ENCODE results near the gene SH2D7.

DNA sequence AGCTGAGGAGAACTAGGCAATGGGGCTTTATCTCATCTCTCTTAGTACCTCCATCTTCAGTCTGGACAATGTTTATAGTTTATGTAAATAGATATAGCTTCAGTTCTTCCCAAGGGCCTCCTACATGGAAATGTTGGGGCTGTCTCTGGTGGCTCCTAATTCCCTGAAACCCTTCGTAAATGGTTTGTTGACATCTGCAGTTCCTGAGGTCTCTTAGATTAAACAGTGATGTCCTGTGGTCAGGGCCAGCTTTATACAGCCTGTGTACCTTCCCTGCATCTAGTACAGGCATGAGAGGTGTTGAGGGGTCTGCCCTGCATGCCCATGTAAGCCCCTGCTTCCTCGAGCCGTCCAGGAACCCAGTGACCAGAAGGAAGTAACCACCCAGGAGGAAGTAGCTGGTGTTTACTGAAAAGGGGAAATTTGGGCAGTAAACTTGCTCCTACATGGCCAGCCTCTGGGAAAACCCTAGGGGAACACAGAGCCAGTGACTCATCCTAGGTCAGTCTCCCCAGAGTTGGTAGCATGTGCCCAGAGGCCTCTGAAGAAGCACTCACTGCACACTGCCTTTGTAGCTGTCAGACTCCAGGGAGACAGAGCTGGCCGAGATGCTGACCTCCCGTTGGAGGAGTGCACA lies 10.1 kb upstream of the SH2D7 start:
- TF ChIP-seq EZH2 (IDR thresholded peaks at IDR 0.05; ENCODE audit: low read length) = no peak
- TF ChIP-seq, protein P1, sequence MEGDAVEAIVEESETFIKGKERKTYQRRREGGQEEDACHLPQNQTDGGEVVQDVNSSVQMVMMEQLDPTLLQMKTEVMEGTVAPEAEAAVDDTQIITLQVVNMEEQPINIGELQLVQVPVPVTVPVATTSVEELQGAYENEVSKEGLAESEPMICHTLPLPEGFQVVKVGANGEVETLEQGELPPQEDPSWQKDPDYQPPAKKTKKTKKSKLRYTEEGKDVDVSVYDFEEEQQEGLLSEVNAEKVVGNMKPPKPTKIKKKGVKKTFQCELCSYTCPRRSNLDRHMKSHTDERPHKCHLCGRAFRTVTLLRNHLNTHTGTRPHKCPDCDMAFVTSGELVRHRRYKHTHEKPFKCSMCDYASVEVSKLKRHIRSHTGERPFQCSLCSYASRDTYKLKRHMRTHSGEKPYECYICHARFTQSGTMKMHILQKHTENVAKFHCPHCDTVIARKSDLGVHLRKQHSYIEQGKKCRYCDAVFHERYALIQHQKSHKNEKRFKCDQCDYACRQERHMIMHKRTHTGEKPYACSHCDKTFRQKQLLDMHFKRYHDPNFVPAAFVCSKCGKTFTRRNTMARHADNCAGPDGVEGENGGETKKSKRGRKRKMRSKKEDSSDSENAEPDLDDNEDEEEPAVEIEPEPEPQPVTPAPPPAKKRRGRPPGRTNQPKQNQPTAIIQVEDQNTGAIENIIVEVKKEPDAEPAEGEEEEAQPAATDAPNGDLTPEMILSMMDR (optimal IDR thresholded peaks at IDR 0.05 in 1 of 3, IDR thresholded peaks at IDR 0.05 in 1 of 3, conservative IDR thresholded peaks at IDR 0.05 in 1 of 3; ENCODE audit: extremely low read depth in 1 of 3, insufficient read depth in 2 of 3, low read length in 3 of 3) = no peak

Measured in keratinocyte (primary cell).